Caki2 (cell line): ENCODE results near the gene BLVRA. TPM values are rescaled to one million over a fixed set of nuclear protein-coding genes. Genes with fewer than 3 reads are reported as not detected.

Experiments
- DNase-seq: peaks from one replicate; pipeline ENCODE4 v3.0.0-alpha.2; 2015; ENCODE audit warnings: low read depth
- in situ Hi-C: cut with HindIII; loops from 2 replicates; pipeline ENCODE4 v1.10.0; 2016; ENCODE audit warnings: low sequenced_read_pairs, low pct_unique_long_range_greater_than_20kb, mixed read lengths
- total RNA-seq: library from RNA; depleted of rRNA; stranded (reverse); fragments of >200 nt; shearing (Covaris generic); gene quantifications from 2 replicates; pipeline ENCODE4 v1.2.3, GENCODE V29; 2014; ENCODE audit warnings: low replicate concordance; rRNA removed

BLVRA gene
- total RNA-seq, 1 experiment from 2014 or later = 98.2 TPM

DNA sequence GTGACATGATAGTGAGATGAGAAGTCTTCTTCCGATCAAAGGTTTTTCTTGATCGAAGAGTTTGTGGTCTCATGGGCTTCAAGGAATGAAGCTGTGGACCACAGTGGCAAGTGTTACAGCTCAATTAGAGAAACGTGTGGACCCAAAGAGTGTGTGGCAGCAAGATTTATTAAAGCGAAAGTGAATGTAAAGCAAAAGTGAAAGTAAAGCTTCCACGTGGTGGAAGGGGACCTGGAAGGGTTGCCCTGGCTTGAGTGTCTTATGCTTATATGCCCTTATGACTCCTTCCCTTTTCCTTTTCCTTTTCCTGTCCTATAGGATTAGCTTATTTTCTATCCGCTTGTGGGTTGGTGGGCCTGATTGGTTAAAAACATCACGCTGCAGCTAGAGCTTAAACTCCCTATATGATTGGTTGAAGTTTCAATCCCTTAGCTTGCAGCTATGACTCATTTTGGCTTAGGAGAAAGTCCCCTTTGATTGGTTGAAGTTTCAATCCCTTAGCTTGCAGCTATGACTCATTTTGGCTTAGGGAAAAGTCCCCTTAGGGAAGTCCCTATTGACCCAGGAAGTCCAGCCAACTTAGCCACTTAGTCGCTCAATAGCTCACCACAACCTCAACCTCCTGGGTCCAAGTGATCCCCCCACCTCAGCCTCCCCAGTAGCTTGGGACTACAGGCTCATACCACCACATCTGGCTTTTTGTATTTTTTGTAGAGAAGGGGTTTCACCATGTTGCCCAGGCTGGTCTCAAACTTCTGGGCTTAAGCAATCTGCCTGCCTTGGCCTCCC lies 76.2 kb downstream of the BLVRA start:
- in situ Hi-C loops = no loop called here
- peak; percentile 86 for DNase-seq

DNA sequence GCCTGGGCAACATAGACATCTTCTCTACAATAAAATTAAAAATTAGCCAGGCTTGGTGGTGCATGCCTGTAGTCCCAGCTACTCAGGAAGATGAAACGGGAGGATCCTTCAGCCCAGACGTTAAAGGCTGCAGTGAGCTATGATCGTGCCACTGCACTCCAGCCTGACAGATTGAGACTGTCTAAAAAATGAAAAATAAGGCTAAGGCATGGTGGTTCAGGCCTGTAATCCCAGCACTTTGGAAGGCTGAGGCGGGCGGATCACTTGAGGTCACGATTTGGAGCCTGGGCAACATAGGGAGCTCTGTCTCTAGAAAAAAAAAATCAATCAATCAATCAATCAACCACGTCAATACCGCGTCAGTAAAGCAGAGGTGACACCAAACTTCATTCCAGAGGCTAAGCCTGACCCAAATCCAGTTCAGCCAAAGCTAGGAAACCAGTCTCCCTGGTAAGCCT lies 79.8 kb downstream of the BLVRA start:
- in situ Hi-C loops = no loop called here
- no peak for DNase-seq

- in situ Hi-C loops = no loop called here
- DNase-seq = no peak
Observed at GRCh38 chr7:43843296-43843695, 84.8 kb downstream of the BLVRA start.

DNA sequence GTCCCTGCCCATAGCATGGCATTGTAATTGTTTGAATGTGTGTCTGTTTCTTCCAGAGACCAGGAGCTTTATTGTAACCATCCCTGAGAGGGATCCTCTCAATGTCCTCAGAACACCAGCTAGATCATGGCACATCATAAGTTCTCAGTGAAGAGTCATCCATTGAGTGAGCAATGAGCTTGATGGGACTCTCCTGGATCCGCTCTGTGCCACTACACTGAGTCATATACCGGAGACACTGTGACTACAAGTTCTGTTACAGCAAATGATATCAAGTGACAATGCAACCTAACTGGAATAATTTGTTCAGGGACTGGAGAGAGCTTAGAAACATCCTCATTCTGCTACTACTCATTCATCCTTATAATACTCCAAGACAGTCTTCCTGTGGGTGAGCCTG lies 85.8 kb downstream of the BLVRA start:
- in situ Hi-C loops = no loop called here

DNA sequence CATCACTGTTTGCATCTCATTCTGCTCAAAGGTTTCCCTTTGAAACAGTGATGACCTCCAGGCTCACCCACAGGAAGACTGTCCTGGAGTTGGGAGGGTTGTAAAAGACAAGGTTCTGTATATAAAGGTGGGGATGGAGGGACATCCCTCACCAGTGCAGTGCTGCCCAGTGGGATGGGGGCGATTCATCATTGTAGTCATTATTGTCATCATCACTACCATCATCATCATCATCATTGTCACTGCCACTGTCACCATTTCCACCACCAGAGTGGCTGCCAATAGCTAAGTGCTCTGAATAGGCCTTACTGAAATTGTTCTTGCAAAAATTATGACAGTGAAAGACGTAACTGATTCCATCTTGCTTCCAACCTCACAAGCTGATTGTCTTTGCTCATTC lies 86.2 kb downstream of the BLVRA start:
- DNase-seq = no peak
- in situ Hi-C loops = no loop called here

More for the DNA sequence above, 85.8 kb downstream of the BLVRA start:
- no peak for DNase-seq

- in situ Hi-C loops = no loop called here
- DNase-seq = no peak
Observed at GRCh38 chr7:43847496-43847895, 89.0 kb downstream of the BLVRA start.

DNA sequence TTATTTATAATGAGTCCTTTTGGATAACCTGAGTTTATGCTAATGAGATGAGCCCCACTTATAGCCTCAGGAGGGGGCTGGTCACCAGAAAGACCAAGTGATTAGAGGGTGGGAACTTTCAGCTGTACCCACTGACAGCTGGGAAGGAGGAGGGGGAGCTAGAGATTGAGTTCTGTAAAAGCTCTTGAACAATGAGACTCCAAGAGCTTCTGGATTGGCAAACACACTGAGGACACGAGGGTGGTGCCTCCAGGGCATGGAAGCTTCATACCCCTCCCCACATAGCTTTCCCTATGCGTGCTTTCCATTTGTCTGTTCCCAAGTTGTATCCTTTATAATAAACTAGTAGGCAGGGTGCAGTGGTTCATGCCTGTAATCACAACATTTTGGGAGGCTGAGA lies 90.6 kb downstream of the BLVRA start:
- in situ Hi-C loops = no loop called here
- DNase-seq = no peak

GRCh38 chr7:43850348-43851116 lies 92.1 kb downstream of the BLVRA start:
- in situ Hi-C loops = no loop called here
- no peak for DNase-seq

DNA sequence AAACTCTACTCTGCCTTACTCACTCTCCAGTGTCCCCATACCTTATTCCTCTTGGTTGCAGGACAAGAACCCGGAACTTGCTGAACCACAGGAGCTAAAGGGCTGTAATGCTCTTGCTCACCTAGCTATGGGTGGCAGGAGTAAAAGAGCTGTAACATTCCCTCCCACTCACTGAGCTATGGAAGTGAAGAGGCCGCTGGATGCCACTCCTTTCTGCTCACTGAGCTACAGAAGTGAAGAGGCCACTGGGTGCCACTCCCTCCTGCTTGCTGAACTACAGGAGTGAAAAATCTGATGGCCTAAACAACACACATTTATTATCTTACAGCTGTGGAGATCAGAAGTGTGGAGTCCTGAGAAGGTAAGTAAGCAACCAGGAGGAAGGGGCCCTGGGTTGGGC lies 93.3 kb downstream of the BLVRA start:
- in situ Hi-C loops = no loop called here
- DNase-seq = no peak

DNA sequence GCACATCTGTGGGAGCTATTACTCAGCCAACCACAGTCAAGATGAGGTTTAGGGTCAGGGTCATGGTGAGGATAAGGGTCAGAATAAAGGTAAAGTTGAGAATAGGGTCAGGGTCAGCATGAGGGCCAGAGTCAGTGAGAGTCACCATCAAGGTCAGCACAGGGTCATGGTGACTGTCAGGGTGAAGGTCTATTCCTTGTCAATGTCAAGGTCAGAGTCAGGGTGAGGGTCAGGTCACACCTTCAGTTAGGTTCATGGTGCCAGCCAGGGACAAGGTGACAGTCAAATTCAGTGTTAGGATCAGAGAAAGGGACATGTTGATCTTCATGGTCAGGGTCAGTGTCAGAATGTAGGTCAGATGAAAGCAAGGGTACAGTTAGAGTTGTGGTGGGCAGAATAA lies 96.7 kb downstream of the BLVRA start:
- DNase-seq = no peak
- in situ Hi-C loops = no loop called here

- in situ Hi-C loops = no loop called here
- DNase-seq = no peak
Observed at GRCh38 chr7:43856316-43856715, 97.8 kb downstream of the BLVRA start.

Other genes with a start within 250 kb of the BLVRA start
- gene STK17A, start 175.6 kb upstream of the BLVRA start, total RNA-seq = 54.6 and 68.4 TPM in 2 replicates
- 104 and 128 TPM in 2 replicates for gene COA1, start 29.2 kb upstream of the BLVRA start, total RNA-seq
- 122 and 157 TPM in 2 replicates for gene MRPS24, start 110.8 kb downstream of the BLVRA start, total RNA-seq
- gene URGCP, start 147.9 kb downstream of the BLVRA start, total RNA-seq = 22.0 and 30.4 TPM in 2 replicates
- gene UBE2D4, start 167.8 kb downstream of the BLVRA start, total RNA-seq = 13.4 and 15.4 TPM in 2 replicates
- not detected in 2 replicates for gene SPDYE1, start 239.2 kb downstream of the BLVRA start, total RNA-seq